Measurements from ENCODE around the gene HTRA3. TPM values are rescaled to one million over a fixed set of nuclear protein-coding genes. Genes with fewer than 3 reads are reported as not detected.

The HTRA3 gene
- total RNA-seq, 1 donor from 2014 or later, result 0.05 TPM

GRCh38 chr4:8266508-8266907 lies 3.0 kb upstream of the HTRA3 start:
- no peak for DNase-seq (ENCODE audit: low read depth)

GRCh38 chr4:8267077-8267476 lies 2.5 kb upstream of the HTRA3 start:
- peak; percentile 15 for DNase-seq (ENCODE audit: low read depth)

- no peak for DNase-seq (ENCODE audit: low read depth)
Observed at GRCh38 chr4:8268211-8268610, 1.3 kb upstream of the HTRA3 start.

- no peak for DNase-seq (ENCODE audit: low read depth)
Observed at GRCh38 chr4:8268901-8269534, 536 bp upstream of the HTRA3 start.

GRCh38 chr4:8270418-8270771 lies 841 bp downstream of the HTRA3 start:
- no peak for DNase-seq (ENCODE audit: low read depth)

- no peak for DNase-seq (ENCODE audit: low read depth)
Observed at GRCh38 chr4:8270912-8271815, 1.6 kb downstream of the HTRA3 start.

GRCh38 chr4:8271821-8272220 lies 2.3 kb downstream of the HTRA3 start:
- DNase-seq (ENCODE audit: low read depth), result no peak

- DNase-seq (ENCODE audit: low read depth), result no peak
Observed at GRCh38 chr4:8272472-8273428, 3.2 kb downstream of the HTRA3 start.

GRCh38 chr4:8273450-8273849 lies 3.9 kb downstream of the HTRA3 start:
- DNase-seq (ENCODE audit: low read depth), result no peak

- DNase-seq (ENCODE audit: low read depth), result no peak
Observed at GRCh38 chr4:8274066-8274652, 4.6 kb downstream of the HTRA3 start.

GRCh38 chr4:8274765-8275547 lies 5.4 kb downstream of the HTRA3 start:
- no peak for DNase-seq (ENCODE audit: low read depth)

GRCh38 chr4:8275548-8275910 lies 6.0 kb downstream of the HTRA3 start:
- DNase-seq (ENCODE audit: low read depth), result no peak

GRCh38 chr4:8276358-8277240 lies 7.0 kb downstream of the HTRA3 start:
- peak; percentile 13 for DNase-seq (ENCODE audit: low read depth)

- no peak for DNase-seq (ENCODE audit: low read depth)
Observed at GRCh38 chr4:8277356-8278008, 7.9 kb downstream of the HTRA3 start.

- no peak for DNase-seq (ENCODE audit: low read depth)
Observed at GRCh38 chr4:8278009-8278395, 8.4 kb downstream of the HTRA3 start.

- peak; percentile 69 for DNase-seq (ENCODE audit: low read depth)
Observed at GRCh38 chr4:8278421-8279287, 9.1 kb downstream of the HTRA3 start.

GRCh38 chr4:8279321-8280157 lies 10.0 kb downstream of the HTRA3 start:
- no peak for DNase-seq (ENCODE audit: low read depth)
